GM23338 (cell line): ENCODE data around the gene WDR73. TPM values are rescaled to one million over a fixed set of nuclear protein-coding genes. Genes with fewer than 3 reads are reported as not detected.
A peak's percentile ranks its signal among the peaks of the same experiment; 100 is the strongest.

Experiments
- ATAC-seq: fragments of 200-7000 bp; cut with Tn5 transposase; 3 replicates; pipeline ENCODE4 v1.9.1; 2020
- DNase-seq: peaks from one replicate; pipeline ENCODE4 v3.0.0-alpha.2; 2015; ENCODE audit warnings: low spot score
- H2AFZ ChIP-seq: fragments of 200-600 bp; sonication (generic); 2 replicates; pipeline ENCODE4 v1.8.0; 2016; ENCODE audit warnings: antibody characterized with exemption, mild to moderate bottlenecking, moderate library complexity
- H3F3A ChIP-seq: fragments of 200-600 bp; sonication (generic); replicated peaks from 2 replicates; pipeline ENCODE4 v1.8.0; 2017; ENCODE audit warnings: antibody characterized with exemption, mixed run types, low read depth
- H3K27ac ChIP-seq: fragments of 200-600 bp; sonication (generic); 2 replicates; pipeline ENCODE4 v1.6.1; 2016; ENCODE audit warnings: low read depth
- H3K27me3 ChIP-seq: fragments of 200-600 bp; sonication (generic); 2 replicates; pipeline ENCODE4 v1.8.0; 2016; ENCODE audit warnings: mild to moderate bottlenecking, mixed run types, moderate library complexity; ENCODE audit not compliant: insufficient read depth
- H3K36me3 ChIP-seq: fragments of 200-600 bp; sonication (generic); 2 replicates; pipeline ENCODE4 v1.8.0; 2016; ENCODE audit warnings: mild to moderate bottlenecking; ENCODE audit not compliant: insufficient read depth
- H3K4me1 ChIP-seq: fragments of 200-600 bp; sonication (generic); 2 replicates; pipeline ENCODE4 v1.8.0; 2016; ENCODE audit warnings: mild to moderate bottlenecking, moderate library complexity; ENCODE audit not compliant: insufficient read depth
- H3K4me2 ChIP-seq: fragments of 200-600 bp; sonication (generic); 2 replicates; pipeline ENCODE4 v1.7.1; 2017; ENCODE audit warnings: mixed run types
- H3K4me3 ChIP-seq: fragments of 200-600 bp; sonication (generic); 2 replicates; pipeline ENCODE4 v1.6.1; 2016; ENCODE audit warnings: mixed run types
- H3K79me2 ChIP-seq: fragments of 200-600 bp; sonication (generic); replicated peaks from 2 replicates; pipeline ENCODE4 v1.8.0; 2017; ENCODE audit warnings: mild to moderate bottlenecking; ENCODE audit not compliant: insufficient read depth
- H3K9me2 ChIP-seq: fragments of 200-600 bp; sonication (generic); 2 replicates; pipeline ENCODE4 v1.8.0; 2017; ENCODE audit not compliant: insufficient read depth
- H4K20me1 ChIP-seq: fragments of 200-600 bp; sonication (generic); replicated peaks from 2 replicates; pipeline ENCODE4 v1.8.0; 2017; ENCODE audit warnings: mild to moderate bottlenecking; ENCODE audit not compliant: insufficient read depth
- H3K27ac Mint-ChIP-seq: 2 replicates; pipeline ENCODE4 v1.8.0; 2020; ENCODE audit warnings: inconsistent platforms, mild to moderate bottlenecking, moderate library complexity, mixed read lengths
- H3K27me3 Mint-ChIP-seq: 3 replicates; pipeline ENCODE4 v1.8.0; 2022; ENCODE audit warnings: low read depth, mild to moderate bottlenecking, moderate library complexity, mixed read lengths, inconsistent platforms; ENCODE audit not compliant: insufficient read depth, poor library complexity
- H3K36me3 Mint-ChIP-seq: 3 replicates; pipeline ENCODE4 v1.8.0; 2021; ENCODE audit warnings: low read depth, mild to moderate bottlenecking, inconsistent platforms, moderate library complexity, mixed read lengths
- H3K4me1 Mint-ChIP-seq: 3 replicates; pipeline ENCODE4 v1.8.0; 2020; ENCODE audit warnings: mild to moderate bottlenecking, inconsistent platforms, mixed read lengths
- H3K4me3 Mint-ChIP-seq: 3 replicates; pipeline ENCODE4 v1.8.0; 2021; ENCODE audit warnings: moderate library complexity, mild to moderate bottlenecking, inconsistent platforms, mixed read lengths
- H3K9me3 Mint-ChIP-seq: 3 replicates; pipeline ENCODE4 v1.8.0; 2020; ENCODE audit warnings: moderate library complexity, mild to moderate bottlenecking, inconsistent platforms, mixed read lengths
- CREB1 ChIP-seq: fragments of 250-450 bp; sonication (Bioruptor Pico); IDR thresholded peaks from 2 replicates; pipeline ENCODE4 v1.5.0; 2020; ENCODE audit warnings: low read depth, mild to moderate bottlenecking, moderate library complexity
- CTCF ChIP-seq, 2 experiments: fragments of 200-600 bp in 1 of 2; sonication (generic) in 1 of 2; conservative IDR thresholded peaks; 2 replicates each; pipeline versions ENCODE4 v1.5.1 to v1.6.1; 2016 to 2017; ENCODE audit warnings: antibody characterized with exemption in 2 of 2, low read depth in 2 of 2, mild to moderate bottlenecking in 2 of 2, moderate library complexity in 1 of 2
- ETS1 ChIP-seq: IDR thresholded peaks from 2 replicates; pipeline ENCODE4 v1.6.1; 2016; ENCODE audit warnings: antibody characterized with exemption
- EZH2 ChIP-seq: fragments of 200-600 bp; sonication (generic); IDR thresholded peaks from one replicate; pipeline ENCODE4 v1.8.0; 2017; ENCODE audit warnings: antibody characterized with exemption, mild to moderate bottlenecking, low read depth; ENCODE audit not compliant: unreplicated experiment
- EZH2phosphoT487 ChIP-seq: fragments of 200-600 bp; sonication (generic); IDR thresholded peaks from one replicate; pipeline ENCODE4 v1.8.1; 2018; ENCODE audit warnings: antibody characterized with exemption; ENCODE audit not compliant: unreplicated experiment
- JUNB ChIP-seq: IDR thresholded peaks from one replicate; pipeline ENCODE4 v1.6.1; 2016; ENCODE audit warnings: antibody characterized with exemption; ENCODE audit not compliant: unreplicated experiment
- NANOG ChIP-seq: IDR thresholded peaks from 2 replicates; pipeline ENCODE4 v1.6.1; 2016; ENCODE audit warnings: antibody characterized with exemption, borderline replicate concordance
- POLR2AphosphoS5 ChIP-seq: IDR thresholded peaks from 2 replicates; pipeline ENCODE4 v1.6.1; 2016; ENCODE audit warnings: antibody characterized with exemption, low read depth
- REST ChIP-seq: IDR thresholded peaks from one replicate; pipeline ENCODE4 v1.6.1; 2018; ENCODE audit warnings: antibody characterized with exemption; ENCODE audit not compliant: unreplicated experiment
- STAT1 ChIP-seq: IDR thresholded peaks from one replicate; pipeline ENCODE4 v1.6.1; 2016; ENCODE audit warnings: antibody characterized with exemption; ENCODE audit not compliant: unreplicated experiment
- ZNF114 ChIP-seq: fragments of 250-450 bp; sonication (Bioruptor Pico); IDR thresholded peaks from 2 replicates; pipeline ENCODE4 v1.5.0; 2020; ENCODE audit warnings: mild to moderate bottlenecking, moderate library complexity
- ZNF331 ChIP-seq: fragments of 250-450 bp; sonication (Bioruptor Pico); IDR thresholded peaks from 2 replicates; pipeline ENCODE4 v1.5.0; 2020; ENCODE audit warnings: low read depth, mild to moderate bottlenecking, moderate library complexity
- polyA plus RNA-seq: library from polyadenylated mRNA; unstranded; fragments of >200 nt; fragmentation: Nextera tagmentation; extraction: Ambion mirVana; gene quantifications from 2 replicates; pipeline ENCODE4 v1.2.1, GENCODE V29; 2016
- total RNA-seq: library from RNA; depleted of rRNA; stranded (reverse); fragments of >200 nt; shearing (Covaris generic); gene quantifications from 2 replicates; pipeline ENCODE4 v1.2.3, GENCODE V29; 2014

WDR73 gene
- total and polyA plus RNA-seq, 2 experiments from 2014 or later = 14.8 to 25.2 TPM

GRCh38 chr15:84659904-84660781, 6.1 kb upstream of the WDR73 start:
- H3F3A ChIP-seq = peaks cover 19% of the 10 kb centered on the region
- no peak overlapping the region for H3K4me3 ChIP-seq
- H3K4me3 Mint-ChIP-seq = no peak overlapping the region
- peaks cover 12% of the 10 kb centered on the region; the same call in 1 of the 2 replicates for H4K20me1 ChIP-seq
- H2AFZ ChIP-seq = no peak overlapping the region
- H3K9me3 Mint-ChIP-seq = no peaks in the 10 kb centered on the region
- peaks cover 27% of the 10 kb centered on the region for H3K4me1 ChIP-seq
- no peak for TF ChIP-seq JUNB
- TF ChIP-seq POLR2AphosphoS5 = 0 out of 2 replicates have a peak, but pooled peaks have one; percentile 25
- peaks cover 5% of the 10 kb centered on the region; the same call in 2 of the 3 replicates for H3K36me3 Mint-ChIP-seq
- ATAC-seq (no peak), DNase-seq (no peak)
- H3K27me3 ChIP-seq = peaks cover 12% of the 10 kb centered on the region
- 0 out of 2 replicates have a peak overlapping the region, but pooled peaks have one; percentile 14 for H3K4me2 ChIP-seq
- H3K27ac Mint-ChIP-seq = no peak overlapping the region; the same call in 1 of the 2 replicates
- H3K36me3 ChIP-seq = no peaks in the 10 kb centered on the region
- H3K4me1 Mint-ChIP-seq = peaks cover 28% of the 10 kb centered on the region
- peaks cover 20% of the 10 kb centered on the region for H3K27me3 Mint-ChIP-seq
- no peak overlapping the region for H3K27ac ChIP-seq
- H3K9me2 ChIP-seq = no peaks in the 10 kb centered on the region
- no peaks in the 10 kb centered on the region for H3K79me2 ChIP-seq

- peak overlapping the region; percentile 96 for H3K4me2 ChIP-seq
- peaks cover 12% of the 10 kb centered on the region for H3K27me3 ChIP-seq
- peaks cover under 1% of the 10 kb centered on the region; the same call in 1 of the 2 replicates for H3K79me2 ChIP-seq
- no peaks in the 10 kb centered on the region for H3K36me3 Mint-ChIP-seq
- H3K27ac ChIP-seq = peak overlapping the region; percentile 86; the same call in 1 of the 2 replicates
- DNase-seq = no peak
- no peaks in the 10 kb centered on the region for H3K36me3 ChIP-seq
- H3K4me1 ChIP-seq = peaks cover 27% of the 10 kb centered on the region
- peaks cover 19% of the 10 kb centered on the region for H3F3A ChIP-seq
- H3K27ac Mint-ChIP-seq = peak overlapping the region; percentile 44; the same call in 1 of the 2 replicates
- peaks cover 32% of the 10 kb centered on the region for H3K4me1 Mint-ChIP-seq
- H2AFZ ChIP-seq = peak overlapping the region; percentile 60
- H4K20me1 ChIP-seq = peaks cover 10% of the 10 kb centered on the region; the same call in 1 of the 2 replicates
- H3K4me3 ChIP-seq = peak overlapping the region; percentile 82
- no peak for ATAC-seq
- H3K27me3 Mint-ChIP-seq = peaks cover 21% of the 10 kb centered on the region
- peak overlapping the region; percentile 68 for H3K4me3 Mint-ChIP-seq
- TF ChIP-seq JUNB (no peak), EZH2phosphoT487 (no peak), ZNF114 (CRISPR knock-in tag) (no peak), POLR2AphosphoS5 (no peak), ZNF331 (CRISPR knock-in tag) (no peak), EZH2 (no peak), CREB1 (no peak), REST (no peak), STAT1 (no peak), ETS1 (no peak), NANOG (no peak), CTCF (conservative IDR thresholded peaks at IDR 0.05; ENCODE audit: low read depth in 2 of 2) (no peak)
- no peaks in the 10 kb centered on the region for H3K9me2 ChIP-seq
- H3K9me3 Mint-ChIP-seq = no peaks in the 10 kb centered on the region
Observed at GRCh38 chr15:84658788-84659411, 4.8 kb upstream of the WDR73 start.
